Fibroblast of pulmonary artery (primary cell): ENCODE data around the gene CFAP91.

ENCODE experiments used
- DNase-seq: peaks from one replicate; pipeline ENCODE4 v3.0.0-alpha.2; 2010; ENCODE audit warnings: low read depth
- H3K4me3 ChIP-seq: replicated peaks from 2 replicates; pipeline ENCODE4 v1.5.1; 2011; ENCODE audit warnings: low read depth, mild to moderate bottlenecking, control low read depth, low read length, moderate library complexity
- TF ChIP-seq, protein P1 (sequence below): IDR thresholded peaks from 2 replicates; pipeline ENCODE4 v1.5.1; 2011; ENCODE audit warnings: mild to moderate bottlenecking, control low read depth, low read length, inconsistent platforms; ENCODE audit errors: missing control alignments

The CFAP91 gene

DNA sequence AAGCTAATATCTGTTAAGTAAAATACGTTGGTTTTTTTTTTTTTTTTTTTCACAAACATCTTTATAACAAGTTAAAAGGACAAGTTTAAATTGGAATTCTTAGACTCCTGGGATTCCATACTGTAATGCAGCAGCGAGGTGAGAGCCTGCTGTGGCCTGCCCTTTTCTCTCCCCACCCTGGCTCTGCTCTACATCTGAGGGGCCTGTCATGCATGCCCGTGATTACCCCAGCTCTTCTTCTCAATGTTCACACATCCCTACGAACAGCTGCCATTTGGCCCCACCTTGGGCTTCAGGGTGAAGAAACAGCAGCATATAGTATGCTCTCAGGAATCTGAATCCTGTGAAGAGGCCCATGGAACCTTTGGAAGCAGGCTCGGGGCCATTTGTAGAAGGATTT is 14.7 kb downstream of the CFAP91 start:
- no peak overlapping the region for H3K4me3 ChIP-seq
- DNase-seq, result no peak
- TF ChIP-seq, protein P1, sequence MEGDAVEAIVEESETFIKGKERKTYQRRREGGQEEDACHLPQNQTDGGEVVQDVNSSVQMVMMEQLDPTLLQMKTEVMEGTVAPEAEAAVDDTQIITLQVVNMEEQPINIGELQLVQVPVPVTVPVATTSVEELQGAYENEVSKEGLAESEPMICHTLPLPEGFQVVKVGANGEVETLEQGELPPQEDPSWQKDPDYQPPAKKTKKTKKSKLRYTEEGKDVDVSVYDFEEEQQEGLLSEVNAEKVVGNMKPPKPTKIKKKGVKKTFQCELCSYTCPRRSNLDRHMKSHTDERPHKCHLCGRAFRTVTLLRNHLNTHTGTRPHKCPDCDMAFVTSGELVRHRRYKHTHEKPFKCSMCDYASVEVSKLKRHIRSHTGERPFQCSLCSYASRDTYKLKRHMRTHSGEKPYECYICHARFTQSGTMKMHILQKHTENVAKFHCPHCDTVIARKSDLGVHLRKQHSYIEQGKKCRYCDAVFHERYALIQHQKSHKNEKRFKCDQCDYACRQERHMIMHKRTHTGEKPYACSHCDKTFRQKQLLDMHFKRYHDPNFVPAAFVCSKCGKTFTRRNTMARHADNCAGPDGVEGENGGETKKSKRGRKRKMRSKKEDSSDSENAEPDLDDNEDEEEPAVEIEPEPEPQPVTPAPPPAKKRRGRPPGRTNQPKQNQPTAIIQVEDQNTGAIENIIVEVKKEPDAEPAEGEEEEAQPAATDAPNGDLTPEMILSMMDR, result no peak

- no peak for DNase-seq
These were observed 20.2 kb downstream of the CFAP91 start for GRCh38 chr3:119723022-119723421.

GRCh38 chr3:119726909-119727308 is 24.1 kb downstream of the CFAP91 start:
- no peak overlapping the region for H3K4me3 ChIP-seq
- TF ChIP-seq, protein P1, result no peak
- DNase-seq, result no peak

More at GRCh38 chr3:119723022-119723421, 20.2 kb downstream of the CFAP91 start:
- no peak overlapping the region for H3K4me3 ChIP-seq
- TF ChIP-seq, protein P1, result no peak

GRCh38 chr3:119729996-119730395 is 27.2 kb downstream of the CFAP91 start:
- DNase-seq, result no peak
- TF ChIP-seq, protein P1, result no peak
- H3K4me3 ChIP-seq, result no peak overlapping the region

DNA sequence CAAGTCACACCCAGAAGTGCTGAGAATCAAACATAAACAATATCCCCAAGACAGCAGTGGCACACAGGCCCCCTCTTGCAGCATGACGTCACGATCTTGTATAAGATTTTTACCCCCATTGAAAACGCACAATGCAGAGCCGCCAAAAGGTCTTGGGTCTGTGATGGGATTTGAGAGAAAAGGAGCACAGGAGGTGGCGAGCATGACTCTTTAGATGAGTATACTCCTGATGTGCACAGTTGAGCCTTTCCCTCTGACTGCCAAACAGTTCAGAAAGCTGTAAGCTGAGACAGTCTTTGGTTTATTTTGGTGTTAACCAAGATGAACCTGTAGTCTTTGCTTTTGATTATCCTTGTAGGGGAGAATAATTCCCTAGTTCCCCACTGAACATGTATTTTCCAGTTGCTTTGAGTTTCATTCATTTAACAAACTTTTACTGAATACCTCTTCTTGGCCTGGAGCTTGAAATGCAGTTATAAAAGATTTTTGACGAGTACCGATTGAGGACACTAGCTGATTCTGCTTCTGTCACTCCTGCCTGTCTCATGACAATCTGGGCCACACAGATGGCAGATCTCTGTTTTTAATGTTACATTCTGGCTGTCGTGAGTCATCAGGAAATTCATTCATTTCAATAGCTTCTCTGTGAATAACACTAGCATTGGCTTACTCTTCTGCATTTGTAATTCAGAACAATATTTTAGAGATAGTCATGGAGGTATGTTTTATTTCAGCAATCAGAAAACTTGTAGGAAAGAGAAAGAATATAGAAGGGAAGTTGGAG is 28.9 kb downstream of the CFAP91 start:
- DNase-seq, result peak; percentile 26
- H3K4me3 ChIP-seq, result no peak overlapping the region
- TF ChIP-seq, protein P1, result no peak

GRCh38 chr3:119733812-119734211 is 31.0 kb downstream of the CFAP91 start:
- TF ChIP-seq, protein P1, result no peak
- no peak overlapping the region for H3K4me3 ChIP-seq
- DNase-seq, result no peak

DNA sequence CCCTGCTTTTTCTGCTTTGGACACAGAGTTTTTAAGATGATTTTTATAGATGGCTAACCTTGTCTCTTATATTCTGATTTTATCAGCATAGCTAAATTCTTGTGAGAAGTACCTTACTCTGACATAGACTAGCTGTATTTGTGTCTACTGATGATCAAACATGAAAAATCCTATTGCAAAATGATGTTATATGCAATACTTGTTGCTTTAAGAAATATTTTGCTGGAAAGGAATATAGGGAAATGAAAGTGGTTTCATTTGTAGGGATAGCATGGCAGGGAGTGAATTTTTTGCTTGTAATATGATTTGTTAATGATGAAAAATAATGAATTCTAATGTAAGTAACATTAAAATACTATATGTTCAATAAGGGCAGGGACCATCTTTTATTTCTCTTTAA is 35.9 kb downstream of the CFAP91 start:
- no peak for DNase-seq
- H3K4me3 ChIP-seq, result no peak overlapping the region
- TF ChIP-seq, protein P1, result no peak
